ENCODE measurements around the gene NUTM2G. TPM values are rescaled to one million over a fixed set of nuclear protein-coding genes. Genes with fewer than 3 reads are reported as not detected.

The NUTM2G gene
- total RNA-seq, 2 experiments from 2014 or later = not detected

Other genes starting within 250 kb of the NUTM2G start
- gene ZNF510, start 150.8 kb upstream of the NUTM2G start, total RNA-seq = 10 to 100 TPM in 1 of 2 experiments, 1 to 10 TPM in 1; 9.5 to 11.6 TPM
- gene ZNF782, start 74.3 kb upstream of the NUTM2G start, total RNA-seq = 1 to 10 TPM; 4.3 to 4.9 TPM
- under 1 TPM in 1 of 2 experiments, not detected in 1; 0.11 TPM for gene CTSV, start 110.3 kb downstream of the NUTM2G start, total RNA-seq